PC-3 (cell line): Measurements from ENCODE around the gene AAR2. TPM values are rescaled to one million over a fixed set of nuclear protein-coding genes. Genes with fewer than 3 reads are reported as not detected.

Experiments
- ATAC-seq: fragments of 200-7000 bp; cut with Tn5 transposase; 2 replicates; pipeline ENCODE4 v1.9.1; 2020; ENCODE audit warnings: mild to moderate bottlenecking, moderate library complexity
- BruUV-seq: library from RNA; stranded (reverse); fragments of 400-500 nt; replicated peaks from 2 replicates; lab custom pipeline; 2021; lab: Mats Ljungman, UMichigan
- CTCF ChIA-PET: fragments of 300-600 bp; sonication (Branson Sonifier 250); formaldehyde crosslinking; loops from one replicate; lab custom pipeline; 2022; ENCODE audit warnings: antibody characterized with exemption; lab: Charles Lee
- POLR2A ChIA-PET: fragments of 300-600 bp; sonication (Branson Sonifier 250); formaldehyde crosslinking; loops from one replicate; lab custom pipeline; 2022; ENCODE audit warnings: antibody characterized with exemption; ENCODE audit not compliant: unreplicated experiment; lab: Charles Lee
- DNase-seq: peaks from one replicate; pipeline ENCODE4 v3.0.0-alpha.2; 2015
- H2AFZ ChIP-seq: fragments of 300-600 bp; sonication (generic); 2 replicates; pipeline ENCODE4 v1.6.0; 2016; ENCODE audit warnings: antibody characterized with exemption, low read length
- H3F3A ChIP-seq: fragments of 300-600 bp; sonication (generic); one replicate; pipeline ENCODE4 v1.6.0; 2017; ENCODE audit warnings: antibody characterized with exemption, low read length, control low read depth, mild to moderate bottlenecking; ENCODE audit not compliant: unreplicated experiment
- H3K27ac ChIP-seq: fragments of 300-600 bp; sonication (generic); 2 replicates; pipeline ENCODE4 v1.5.1; 2016; ENCODE audit warnings: mild to moderate bottlenecking, low read length
- H3K27me3 ChIP-seq: fragments of 300-600 bp; sonication (generic); 2 replicates; pipeline ENCODE4 v1.6.1; 2016; ENCODE audit warnings: low read length, mixed read lengths
- H3K36me3 ChIP-seq: fragments of 300-600 bp; sonication (generic); 2 replicates; pipeline ENCODE4 v1.6.1; 2016; ENCODE audit warnings: low read depth, mixed run types, low read length, mixed read lengths
- H3K4me1 ChIP-seq: fragments of 300-600 bp; sonication (generic); 2 replicates; pipeline ENCODE4 v1.5.1; 2016; ENCODE audit warnings: low read length; ENCODE audit not compliant: insufficient read depth
- H3K4me2 ChIP-seq: fragments of 300-600 bp; sonication (generic); 2 replicates; pipeline ENCODE4 v1.6.0; 2016; ENCODE audit warnings: low read length
- H3K4me3 ChIP-seq: fragments of 300-600 bp; sonication (generic); 2 replicates; pipeline ENCODE4 v1.5.1; 2016; ENCODE audit warnings: mild to moderate bottlenecking, low read length, mixed read lengths
- H3K79me2 ChIP-seq: fragments of 300-600 bp; sonication (generic); 2 replicates; pipeline ENCODE4 v1.6.1; 2017; ENCODE audit warnings: low read length, mixed read lengths
- H3K9ac ChIP-seq: fragments of 300-600 bp; sonication (generic); 2 replicates; pipeline ENCODE4 v1.6.0; 2016; ENCODE audit warnings: mild to moderate bottlenecking, low read length
- H3K9me2 ChIP-seq: fragments of 300-600 bp; sonication (generic); replicated peaks from 2 replicates; pipeline ENCODE4 v1.6.1; 2016; ENCODE audit warnings: mixed run types, low read length, mixed read lengths
- H3K9me3 ChIP-seq: fragments of 300-600 bp; sonication (generic); 2 replicates; pipeline ENCODE4 v1.6.1; 2016; ENCODE audit warnings: low read length, mixed read lengths
- H4K20me1 ChIP-seq: fragments of 300-600 bp; sonication (generic); 2 replicates; pipeline ENCODE4 v1.6.1; 2016; ENCODE audit warnings: low read length, mixed read lengths
- CTCF ChIP-seq: fragments of 300-600 bp; sonication (generic); conservative IDR thresholded peaks from 2 replicates; pipeline ENCODE4 v1.5.1; 2017; ENCODE audit warnings: antibody characterized with exemption, low read depth, mild to moderate bottlenecking, low read length
- EZH2 ChIP-seq: fragments of 300-600 bp; sonication (generic); IDR thresholded peaks from one replicate; pipeline ENCODE4 v1.6.1; 2017; ENCODE audit warnings: antibody characterized with exemption, mild to moderate bottlenecking, low read length; ENCODE audit not compliant: unreplicated experiment
- EZH2phosphoT487 ChIP-seq: fragments of 300-600 bp; sonication (generic); IDR thresholded peaks from 2 replicates; pipeline ENCODE4 v1.6.1; 2018; ENCODE audit warnings: mild to moderate bottlenecking, antibody characterized with exemption, low read length, borderline replicate concordance
- intact Hi-C: fragments of 100-400 bp; cut with micrococcal nuclease; formaldehyde crosslinking; loops from 2 replicates; pipeline ENCODE4 v1.9.0; 2023
- total RNA-seq: library from RNA; depleted of rRNA; stranded (reverse); fragments of >200 nt; gene quantifications from 2 replicates; pipeline ENCODE4 v1.2.3, GENCODE V29; 2014

The AAR2 gene
- total RNA-seq, 1 experiment from 2014 or later = 41.1 TPM

GRCh38 chr20:36261389-36262105 lies 25.3 kb downstream of the AAR2 start:
- Histone ChIP-seq H3K79me2 (no peaks in the 10 kb centered on the region), H3K9ac (no peak overlapping the region), H3K4me1 (no peaks in the 10 kb centered on the region), H3K27me3 (no peaks in the 10 kb centered on the region), H4K20me1 (no peaks in the 10 kb centered on the region), H3K27ac (no peak overlapping the region), H2AFZ (no peak overlapping the region), H3F3A (no peaks in the 10 kb centered on the region), H3K4me3 (no peak overlapping the region), H3K9me3 (no peaks in the 10 kb centered on the region), H3K4me2 (no peak overlapping the region), H3K36me3 (peaks cover 7% of the 10 kb centered on the region), H3K9me2 (no peaks in the 10 kb centered on the region)
- peak; percentile 30 for DNase-seq
- intact Hi-C loops = no loop called here
- CTCF ChIA-PET = interaction anchor here (1.1 kb wide), 1 partner anchor 12 kb away, joined by 5 read pairs; no protein-coding TSS in a partner anchor
- POLR2A ChIA-PET = no interaction called here
- BruUV-seq = no TSS peak
- TF ChIP-seq EZH2phosphoT487 (no peak), CTCF (no peak), EZH2 (no peak)
- ATAC-seq = peak; percentile 24; the same call in 1 of the 2 replicates

DNA sequence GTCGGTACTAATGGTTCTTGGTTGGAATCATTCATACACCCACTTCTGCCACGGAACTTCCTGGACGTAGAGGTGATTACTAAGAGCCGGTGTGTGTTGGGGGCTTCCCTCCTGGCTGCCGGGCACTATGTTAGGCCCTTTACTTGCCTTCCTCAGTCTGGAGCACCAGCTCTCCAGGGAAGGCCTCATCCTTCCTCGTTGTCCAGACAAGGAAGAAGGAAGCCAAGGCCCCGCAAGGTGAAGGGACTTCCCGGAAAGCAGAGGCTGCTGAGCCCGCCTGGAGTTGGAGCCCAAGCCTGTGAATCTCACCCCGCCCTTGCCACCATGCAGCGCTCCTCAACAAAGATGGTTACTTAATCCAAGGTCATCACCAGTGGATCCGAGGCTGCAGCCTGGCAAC lies 26.2 kb downstream of the AAR2 start:
- DNase-seq (no peak), ATAC-seq (no peak)
- TF ChIP-seq CTCF (no peak), EZH2 (no peak), EZH2phosphoT487 (no peak)
- Histone ChIP-seq H3K27me3 (no peaks in the 10 kb centered on the region), H3K9me2 (no peaks in the 10 kb centered on the region), H3F3A (no peaks in the 10 kb centered on the region), H3K79me2 (no peaks in the 10 kb centered on the region), H3K36me3 (no peaks in the 10 kb centered on the region; the same call in 1 of the 2 replicates), H3K27ac (no peak overlapping the region), H3K9me3 (no peaks in the 10 kb centered on the region), H3K9ac (no peak overlapping the region), H3K4me3 (no peak overlapping the region), H2AFZ (no peak overlapping the region), H3K4me1 (no peaks in the 10 kb centered on the region), H3K4me2 (no peak overlapping the region), H4K20me1 (no peaks in the 10 kb centered on the region)
- POLR2A ChIA-PET = no interaction called here
- CTCF ChIA-PET = no interaction called here
- BruUV-seq = no TSS peak
- intact Hi-C loops = no loop called here
